Lower leg skin (tissue), 3 donors: ENCODE measurements around the gene LOXL3.

ENCODE experiments used
- POLR2A ChIP-seq, 2 donors: fragments of 450-650 bp; IDR thresholded peaks; one replicate each; pipeline ENCODE4 v1.6.1; 2016 to 2017; ENCODE audit warnings: antibody characterized with exemption in 2 of 2, mild to moderate bottlenecking in 1 of 2, moderate library complexity in 1 of 2
- TF ChIP-seq, protein P1 (sequence below), 3 donors: fragments of 450-650 bp; IDR thresholded peaks; one replicate each; pipeline ENCODE4 v1.5.1; 2016; ENCODE audit warnings: antibody characterized with exemption in 3 of 3, mild to moderate bottlenecking in 3 of 3, moderate library complexity in 2 of 3

DNA sequence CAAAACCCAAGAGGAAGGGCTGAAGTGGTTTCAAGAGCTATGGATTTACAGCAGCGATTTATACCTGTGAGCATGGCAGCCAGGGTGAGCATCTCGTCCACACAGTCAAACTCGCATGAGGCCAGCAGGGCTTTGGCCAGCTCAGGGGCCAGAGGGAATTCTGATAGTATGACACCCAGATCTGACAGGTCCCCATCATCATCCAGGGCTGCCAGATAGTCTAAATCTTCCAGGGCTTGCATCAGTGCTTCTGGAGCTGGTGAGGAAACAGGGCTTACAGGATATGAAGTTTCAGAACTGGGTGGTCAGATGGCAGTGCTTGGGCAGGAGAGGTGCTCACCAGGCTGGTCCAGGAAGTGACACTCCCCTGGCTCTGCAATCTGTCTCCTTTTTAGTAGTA is 31.2 kb downstream of the LOXL3 start:
- no peak for TF ChIP-seq POLR2A (IDR thresholded peaks at IDR 0.05)
- TF ChIP-seq, protein P1, sequence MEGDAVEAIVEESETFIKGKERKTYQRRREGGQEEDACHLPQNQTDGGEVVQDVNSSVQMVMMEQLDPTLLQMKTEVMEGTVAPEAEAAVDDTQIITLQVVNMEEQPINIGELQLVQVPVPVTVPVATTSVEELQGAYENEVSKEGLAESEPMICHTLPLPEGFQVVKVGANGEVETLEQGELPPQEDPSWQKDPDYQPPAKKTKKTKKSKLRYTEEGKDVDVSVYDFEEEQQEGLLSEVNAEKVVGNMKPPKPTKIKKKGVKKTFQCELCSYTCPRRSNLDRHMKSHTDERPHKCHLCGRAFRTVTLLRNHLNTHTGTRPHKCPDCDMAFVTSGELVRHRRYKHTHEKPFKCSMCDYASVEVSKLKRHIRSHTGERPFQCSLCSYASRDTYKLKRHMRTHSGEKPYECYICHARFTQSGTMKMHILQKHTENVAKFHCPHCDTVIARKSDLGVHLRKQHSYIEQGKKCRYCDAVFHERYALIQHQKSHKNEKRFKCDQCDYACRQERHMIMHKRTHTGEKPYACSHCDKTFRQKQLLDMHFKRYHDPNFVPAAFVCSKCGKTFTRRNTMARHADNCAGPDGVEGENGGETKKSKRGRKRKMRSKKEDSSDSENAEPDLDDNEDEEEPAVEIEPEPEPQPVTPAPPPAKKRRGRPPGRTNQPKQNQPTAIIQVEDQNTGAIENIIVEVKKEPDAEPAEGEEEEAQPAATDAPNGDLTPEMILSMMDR (IDR thresholded peaks at IDR 0.05) = no peak
